Stimulated activated naive CD4-positive, alpha-beta T cell treated with Interleukin-2 at 50 U/mL for 16 hours (primary cell): Measurements from ENCODE around the gene FRK.
"Not testable (repeated sequence)": the region's sequence is repeated elsewhere in the genome, so short reads cannot be mapped to it uniquely, and the experiment has no call there.

ENCODE experiments used
- DNase-seq: peaks from one replicate; lab custom pipeline; 2025; lab: John Stamatoyannopoulos, UW

FRK gene

GRCh38 chr6:116004841-116005815, 55.6 kb downstream of the FRK start:
- no peak for DNase-seq

GRCh38 chr6:116003668-116004067, 57.0 kb downstream of the FRK start:
- DNase-seq = no peak

- DNase-seq = no peak
Measured at GRCh38 chr6:116002756-116003155, 57.9 kb downstream of the FRK start.

GRCh38 chr6:115999235-115999634, 61.5 kb downstream of the FRK start:
- DNase-seq = no peak

- DNase-seq = no peak
Measured at GRCh38 chr6:115997990-115998585, 62.6 kb downstream of the FRK start.

- no peak for DNase-seq
Measured at GRCh38 chr6:115986026-115986425, 74.7 kb downstream of the FRK start.

- no peak for DNase-seq
Measured at GRCh38 chr6:115984809-115985208, 75.9 kb downstream of the FRK start.

- DNase-seq = no peak
Measured at GRCh38 chr6:115983998-115984397, 76.7 kb downstream of the FRK start.

- DNase-seq = no peak
Measured at GRCh38 chr6:115982453-115982852, 78.2 kb downstream of the FRK start.

- DNase-seq = no peak
Measured at GRCh38 chr6:115977220-115977619, 83.5 kb downstream of the FRK start.

- DNase-seq = no peak
Measured at GRCh38 chr6:115976321-115976870, 84.3 kb downstream of the FRK start.

- no peak for DNase-seq
Measured at GRCh38 chr6:115972679-115973078, 88.0 kb downstream of the FRK start.

- DNase-seq = no peak
Measured at GRCh38 chr6:115971785-115972184, 88.9 kb downstream of the FRK start.

GRCh38 chr6:115969930-115970273, 90.8 kb downstream of the FRK start:
- DNase-seq = no peak

- no peak for DNase-seq
Measured at GRCh38 chr6:115969207-115969929, 91.3 kb downstream of the FRK start.

GRCh38 chr6:115960286-115960685, 100.4 kb downstream of the FRK start:
- not testable (repeated sequence) for DNase-seq

GRCh38 chr6:115958958-115959357, 101.7 kb downstream of the FRK start:
- no peak for DNase-seq

- no peak for DNase-seq
Measured at GRCh38 chr6:115954740-115955139, 106.0 kb downstream of the FRK start.

- no peak for DNase-seq
Measured at GRCh38 chr6:115948751-115949150, 111.9 kb downstream of the FRK start.

- no peak for DNase-seq
Measured at GRCh38 chr6:115947966-115948541, 112.6 kb downstream of the FRK start.

GRCh38 chr6:115945812-115946211, 114.9 kb downstream of the FRK start:
- no peak for DNase-seq

- DNase-seq = no peak
Measured at GRCh38 chr6:115945306-115945705, 115.4 kb downstream of the FRK start.
